Measurements from ENCODE around the gene OR10W1.

GRCh38 chr11:58276151-58276550, 8.1 kb upstream of the OR10W1 start:
- TF ChIP-seq CSRNP3 (CRISPR knock-in tag; IDR thresholded peaks at IDR 0.05) (no peak), ISL1 (CRISPR knock-in tag; IDR thresholded peaks at IDR 0.05) (no peak), PATZ1 (CRISPR knock-in tag; IDR thresholded peaks at IDR 0.05; ENCODE audit: borderline replicate concordance) (no peak), ZFP3 (CRISPR knock-in tag; IDR thresholded peaks at IDR 0.05) (no peak), ZNF8 (CRISPR knock-in tag; IDR thresholded peaks at IDR 0.05) (no peak), CREB5 (CRISPR knock-in tag; IDR thresholded peaks at IDR 0.05; ENCODE audit: low read depth) (no peak), PPARA (CRISPR knock-in tag; IDR thresholded peaks at IDR 0.05; ENCODE audit: borderline replicate concordance) (no peak), OSR1 (CRISPR knock-in tag; IDR thresholded peaks at IDR 0.05) (no peak), GLIS3 (CRISPR knock-in tag; IDR thresholded peaks at IDR 0.05) (no peak)
